WTC11 (cell line): ENCODE results near the gene PHF10. TPM values are rescaled to one million over a fixed set of nuclear protein-coding genes. Genes with fewer than 3 reads are reported as not detected.

Experiments used
- ATAC-seq: fragments of 200-7000 bp; cut with Tn5 transposase; 2 replicates; pipeline ENCODE4 v1.10.0; 2021; ENCODE audit warnings: mild to moderate bottlenecking, moderate library complexity
- CTCF ChIA-PET: fragments of 300-600 bp; sonication (Branson Sonifier 250); formaldehyde crosslinking; loops from one replicate; lab custom pipeline; 2021; ENCODE audit warnings: antibody characterized with exemption; lab: Charles Lee
- POLR2A ChIA-PET: fragments of 350-600 bp; sonication (Branson Sonifier 250); formaldehyde crosslinking; loops from one replicate; lab custom pipeline; 2021; ENCODE audit warnings: antibody characterized with exemption; lab: Charles Lee
- DNase-seq: peaks from one replicate; pipeline ENCODE4 v3.0.0; 2021; ENCODE audit warnings: low spot score
- H3K27ac Mint-ChIP-seq: 2 replicates; pipeline ENCODE4 v1.8.0; 2021; ENCODE audit warnings: mixed read lengths
- H3K27me3 Mint-ChIP-seq: 2 replicates; pipeline ENCODE4 v1.8.0; 2021; ENCODE audit warnings: low read depth, mild to moderate bottlenecking, moderate library complexity, mixed read lengths
- H3K36me3 Mint-ChIP-seq: 2 replicates; pipeline ENCODE4 v1.8.0; 2021; ENCODE audit warnings: mixed read lengths
- H3K4me1 Mint-ChIP-seq: 2 replicates; pipeline ENCODE4 v1.8.0; 2022; ENCODE audit warnings: mixed read lengths
- H3K4me3 Mint-ChIP-seq: 2 replicates; pipeline ENCODE4 v1.8.0; 2021; ENCODE audit warnings: mild to moderate bottlenecking, moderate library complexity, mixed read lengths
- H3K9me3 Mint-ChIP-seq: 2 replicates; pipeline ENCODE4 v1.8.0; 2021; ENCODE audit warnings: mixed read lengths
- AR ChIP-seq: fragments of 250-450 bp; sonication (Bioruptor Pico); IDR thresholded peaks from 2 replicates; pipeline ENCODE4 v1.9.0; 2021; ENCODE audit warnings: mild to moderate bottlenecking
- CREM ChIP-seq: sonication (generic); formaldehyde crosslinking; IDR thresholded peaks from 2 replicates; pipeline ENCODE4 v1.8.1; 2022; ENCODE audit warnings: mild to moderate bottlenecking, missing genetic modification reagents, moderate library complexity
- ESRRA ChIP-seq: sonication (generic); formaldehyde crosslinking; IDR thresholded peaks from 2 replicates; pipeline ENCODE4 v1.8.1; 2022; ENCODE audit warnings: mild to moderate bottlenecking, missing genetic modification reagents, borderline replicate concordance
- ETV6 ChIP-seq: sonication (generic); formaldehyde crosslinking; IDR thresholded peaks from 2 replicates; pipeline ENCODE4 v1.8.1; 2022; ENCODE audit warnings: mild to moderate bottlenecking, missing genetic modification reagents
- GABPB1 ChIP-seq: sonication (generic); formaldehyde crosslinking; IDR thresholded peaks from 2 replicates; pipeline ENCODE4 v1.8.1; 2023; ENCODE audit warnings: mild to moderate bottlenecking, missing genetic modification reagents
- HMGA2 ChIP-seq: fragments of 250-450 bp; sonication (Bioruptor Pico); IDR thresholded peaks from 2 replicates; pipeline ENCODE4 v1.4.0; 2021; ENCODE audit warnings: mild to moderate bottlenecking, moderate library complexity
- IRF2 ChIP-seq: sonication (generic); formaldehyde crosslinking; IDR thresholded peaks from 2 replicates; pipeline ENCODE4 v1.8.0; 2022; ENCODE audit warnings: low read depth, missing genetic modification reagents, borderline replicate concordance
- KAT7 ChIP-seq: sonication (generic); formaldehyde crosslinking; IDR thresholded peaks from 2 replicates; pipeline ENCODE4 v1.8.1; 2023; ENCODE audit warnings: missing genetic modification reagents, mild to moderate bottlenecking, borderline replicate concordance
- MXD4 ChIP-seq: fragments of 250-450 bp; sonication (Bioruptor Pico); IDR thresholded peaks from 2 replicates; pipeline ENCODE4 v1.8.0; 2021; ENCODE audit warnings: mild to moderate bottlenecking, moderate library complexity, borderline replicate concordance
- NFATC4 ChIP-seq: fragments of 250-450 bp; sonication (Bioruptor Pico); IDR thresholded peaks from 2 replicates; pipeline ENCODE4 v1.9.0; 2021; ENCODE audit warnings: mild to moderate bottlenecking
- NFYB ChIP-seq: sonication (generic); formaldehyde crosslinking; conservative IDR thresholded peaks from 2 replicates; pipeline ENCODE4 v1.8.0; 2022; ENCODE audit warnings: low read depth, missing genetic modification reagents
- NR2C2 ChIP-seq: sonication (generic); formaldehyde crosslinking; IDR thresholded peaks from 2 replicates; pipeline ENCODE4 v1.8.0; 2022; ENCODE audit warnings: mild to moderate bottlenecking, missing genetic modification reagents
- OVOL2 ChIP-seq: fragments of 250-450 bp; sonication (Bioruptor Pico); IDR thresholded peaks from 2 replicates; pipeline ENCODE4 v1.9.0; 2021; ENCODE audit warnings: mild to moderate bottlenecking, borderline replicate concordance
- TEAD1 ChIP-seq: sonication (generic); formaldehyde crosslinking; IDR thresholded peaks from 2 replicates; pipeline ENCODE4 v1.8.0; 2022; ENCODE audit warnings: mild to moderate bottlenecking, missing genetic modification reagents
- TEAD4 ChIP-seq: sonication (generic); formaldehyde crosslinking; IDR thresholded peaks from 2 replicates; pipeline ENCODE4 v1.8.0; 2022; ENCODE audit warnings: mild to moderate bottlenecking, missing genetic modification reagents
- ZNF317 ChIP-seq: sonication (generic); formaldehyde crosslinking; IDR thresholded peaks from 2 replicates; pipeline ENCODE4 v1.8.1; 2023; ENCODE audit warnings: low read depth, mild to moderate bottlenecking, moderate library complexity, missing genetic modification reagents, borderline replicate concordance
- ZNF396 ChIP-seq: fragments of 250-450 bp; sonication (Bioruptor Pico); IDR thresholded peaks from 2 replicates; pipeline ENCODE4 v1.8.0; 2021; ENCODE audit warnings: mild to moderate bottlenecking, moderate library complexity, borderline replicate concordance
- ZNF423 ChIP-seq: fragments of 250-450 bp; sonication (Bioruptor Pico); IDR thresholded peaks from 2 replicates; pipeline ENCODE4 v2.1.2; 2022; ENCODE audit warnings: mild to moderate bottlenecking, moderate library complexity
- total RNA-seq: library from RNA; stranded (reverse); gene quantifications from 3 replicates; pipeline ENCODE4 v1.2.3, GENCODE V29; 2021
- TF ChIP-seq, protein P1 (sequence below): sonication (generic); formaldehyde crosslinking; IDR thresholded peaks from 2 replicates; pipeline ENCODE4 v1.8.1; 2023; ENCODE audit warnings: mild to moderate bottlenecking, missing genetic modification reagents
- TF ChIP-seq, protein P2 (sequence below): sonication (generic); formaldehyde crosslinking; IDR thresholded peaks from 2 replicates; pipeline ENCODE4 v1.8.0; 2023; ENCODE audit warnings: mild to moderate bottlenecking, missing genetic modification reagents
- TF ChIP-seq, protein P3 (sequence below): fragments of 250-450 bp; sonication (Bioruptor Pico); IDR thresholded peaks from 2 replicates; pipeline ENCODE4 v1.9.0; 2021; ENCODE audit warnings: mild to moderate bottlenecking
- TF ChIP-seq, protein P4 (sequence below): sonication (generic); formaldehyde crosslinking; IDR thresholded peaks from 2 replicates; pipeline ENCODE4 v1.8.1; 2023; ENCODE audit warnings: mild to moderate bottlenecking, missing genetic modification reagents, moderate library complexity

PHF10 gene
- total RNA-seq, 1 experiment from 2014 or later, result 39.3 TPM

DNA sequence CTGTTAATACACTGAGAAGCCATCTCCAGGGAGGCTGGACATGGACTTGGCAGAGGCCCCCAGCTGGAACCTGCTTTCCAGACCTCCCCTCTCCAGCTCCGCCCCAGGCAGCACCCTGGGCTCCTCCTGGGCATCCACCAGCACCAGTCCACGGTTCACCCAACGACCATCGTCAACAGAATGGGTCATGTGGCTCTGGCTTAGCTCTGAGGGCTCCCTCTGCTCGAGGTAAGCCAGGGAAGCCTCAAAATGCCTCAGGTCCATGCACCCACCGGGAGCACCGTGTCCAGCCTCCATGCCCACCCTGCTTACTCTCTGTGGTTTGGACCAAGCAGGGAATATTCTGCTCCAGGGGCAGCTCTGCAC is 62.9 kb downstream of the PHF10 start (continued):
- TF ChIP-seq, protein P1, sequence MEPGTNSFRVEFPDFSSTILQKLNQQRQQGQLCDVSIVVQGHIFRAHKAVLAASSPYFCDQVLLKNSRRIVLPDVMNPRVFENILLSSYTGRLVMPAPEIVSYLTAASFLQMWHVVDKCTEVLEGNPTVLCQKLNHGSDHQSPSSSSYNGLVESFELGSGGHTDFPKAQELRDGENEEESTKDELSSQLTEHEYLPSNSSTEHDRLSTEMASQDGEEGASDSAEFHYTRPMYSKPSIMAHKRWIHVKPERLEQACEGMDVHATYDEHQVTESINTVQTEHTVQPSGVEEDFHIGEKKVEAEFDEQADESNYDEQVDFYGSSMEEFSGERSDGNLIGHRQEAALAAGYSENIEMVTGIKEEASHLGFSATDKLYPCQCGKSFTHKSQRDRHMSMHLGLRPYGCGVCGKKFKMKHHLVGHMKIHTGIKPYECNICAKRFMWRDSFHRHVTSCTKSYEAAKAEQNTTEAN (CRISPR knock-in tag), result no peak
- TF ChIP-seq OVOL2 (CRISPR knock-in tag), result no peak
- TF ChIP-seq ZNF423 (CRISPR knock-in tag), result no peak

DNA sequence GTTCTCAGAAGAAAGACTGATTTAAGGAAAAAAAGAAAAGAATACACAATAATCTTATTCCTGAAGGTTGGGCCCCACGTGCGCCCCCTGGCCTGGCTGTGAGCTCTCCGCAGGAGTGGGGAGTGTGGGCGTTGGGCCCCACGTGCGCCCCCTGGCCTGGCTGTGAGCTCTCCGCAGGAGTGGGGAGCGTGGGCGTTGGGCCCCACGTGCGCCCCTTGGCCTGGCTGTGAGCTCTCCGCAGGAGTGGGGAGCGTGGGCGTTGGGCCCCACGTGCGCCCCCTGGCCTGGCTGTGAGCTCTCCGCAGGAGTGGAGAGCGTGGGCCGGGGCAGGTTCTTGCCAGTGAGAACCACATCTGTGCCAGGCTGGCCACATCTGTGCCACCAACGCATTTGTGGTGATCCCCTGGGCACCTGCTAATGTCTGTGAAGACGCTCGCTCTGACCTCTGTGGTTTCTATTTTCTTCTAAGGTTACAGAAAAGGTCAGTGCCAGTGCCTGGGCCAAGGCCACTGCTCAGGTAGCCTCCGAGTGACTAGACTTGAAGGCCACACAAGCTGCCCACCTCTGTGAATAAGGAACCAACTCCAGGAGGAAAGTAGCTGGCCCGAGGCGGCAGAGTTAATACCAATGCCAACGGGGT is 63.4 kb downstream of the PHF10 start:
- ATAC-seq (no peak), DNase-seq (no peak)
- ChIA-PET POLR2A (no interaction called here), CTCF (no interaction called here)
- no peak overlapping the region for H3K4me3 Mint-ChIP-seq
- TF ChIP-seq KAT7, result no peak
- TF ChIP-seq ETV6 (CRISPR knock-in tag), result no peak
- no peak for TF ChIP-seq AR (CRISPR knock-in tag)
- TF ChIP-seq, protein P2, sequence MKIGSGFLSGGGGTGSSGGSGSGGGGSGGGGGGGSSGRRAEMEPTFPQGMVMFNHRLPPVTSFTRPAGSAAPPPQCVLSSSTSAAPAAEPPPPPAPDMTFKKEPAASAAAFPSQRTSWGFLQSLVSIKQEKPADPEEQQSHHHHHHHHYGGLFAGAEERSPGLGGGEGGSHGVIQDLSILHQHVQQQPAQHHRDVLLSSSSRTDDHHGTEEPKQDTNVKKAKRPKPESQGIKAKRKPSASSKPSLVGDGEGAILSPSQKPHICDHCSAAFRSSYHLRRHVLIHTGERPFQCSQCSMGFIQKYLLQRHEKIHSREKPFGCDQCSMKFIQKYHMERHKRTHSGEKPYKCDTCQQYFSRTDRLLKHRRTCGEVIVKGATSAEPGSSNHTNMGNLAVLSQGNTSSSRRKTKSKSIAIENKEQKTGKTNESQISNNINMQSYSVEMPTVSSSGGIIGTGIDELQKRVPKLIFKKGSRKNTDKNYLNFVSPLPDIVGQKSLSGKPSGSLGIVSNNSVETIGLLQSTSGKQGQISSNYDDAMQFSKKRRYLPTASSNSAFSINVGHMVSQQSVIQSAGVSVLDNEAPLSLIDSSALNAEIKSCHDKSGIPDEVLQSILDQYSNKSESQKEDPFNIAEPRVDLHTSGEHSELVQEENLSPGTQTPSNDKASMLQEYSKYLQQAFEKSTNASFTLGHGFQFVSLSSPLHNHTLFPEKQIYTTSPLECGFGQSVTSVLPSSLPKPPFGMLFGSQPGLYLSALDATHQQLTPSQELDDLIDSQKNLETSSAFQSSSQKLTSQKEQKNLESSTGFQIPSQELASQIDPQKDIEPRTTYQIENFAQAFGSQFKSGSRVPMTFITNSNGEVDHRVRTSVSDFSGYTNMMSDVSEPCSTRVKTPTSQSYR (CRISPR knock-in tag), result no peak
- TF ChIP-seq TEAD1 (CRISPR knock-in tag), result no peak
- no peak for TF ChIP-seq GABPB1
- TF ChIP-seq, protein P3, sequence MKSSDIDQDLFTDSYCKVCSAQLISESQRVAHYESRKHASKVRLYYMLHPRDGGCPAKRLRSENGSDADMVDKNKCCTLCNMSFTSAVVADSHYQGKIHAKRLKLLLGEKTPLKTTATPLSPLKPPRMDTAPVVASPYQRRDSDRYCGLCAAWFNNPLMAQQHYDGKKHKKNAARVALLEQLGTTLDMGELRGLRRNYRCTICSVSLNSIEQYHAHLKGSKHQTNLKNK (CRISPR knock-in tag), result no peak
- no peak for TF ChIP-seq HMGA2 (CRISPR knock-in tag)
- peaks cover 5% of the 10 kb centered on the region; the same call in 1 of the 2 replicates for H3K4me1 Mint-ChIP-seq
- H3K27me3 Mint-ChIP-seq, result no peaks in the 10 kb centered on the region
- H3K27ac Mint-ChIP-seq, result no peak overlapping the region
- peaks cover 69% of the 10 kb centered on the region for H3K36me3 Mint-ChIP-seq
- no peaks in the 10 kb centered on the region for H3K9me3 Mint-ChIP-seq

DNA sequence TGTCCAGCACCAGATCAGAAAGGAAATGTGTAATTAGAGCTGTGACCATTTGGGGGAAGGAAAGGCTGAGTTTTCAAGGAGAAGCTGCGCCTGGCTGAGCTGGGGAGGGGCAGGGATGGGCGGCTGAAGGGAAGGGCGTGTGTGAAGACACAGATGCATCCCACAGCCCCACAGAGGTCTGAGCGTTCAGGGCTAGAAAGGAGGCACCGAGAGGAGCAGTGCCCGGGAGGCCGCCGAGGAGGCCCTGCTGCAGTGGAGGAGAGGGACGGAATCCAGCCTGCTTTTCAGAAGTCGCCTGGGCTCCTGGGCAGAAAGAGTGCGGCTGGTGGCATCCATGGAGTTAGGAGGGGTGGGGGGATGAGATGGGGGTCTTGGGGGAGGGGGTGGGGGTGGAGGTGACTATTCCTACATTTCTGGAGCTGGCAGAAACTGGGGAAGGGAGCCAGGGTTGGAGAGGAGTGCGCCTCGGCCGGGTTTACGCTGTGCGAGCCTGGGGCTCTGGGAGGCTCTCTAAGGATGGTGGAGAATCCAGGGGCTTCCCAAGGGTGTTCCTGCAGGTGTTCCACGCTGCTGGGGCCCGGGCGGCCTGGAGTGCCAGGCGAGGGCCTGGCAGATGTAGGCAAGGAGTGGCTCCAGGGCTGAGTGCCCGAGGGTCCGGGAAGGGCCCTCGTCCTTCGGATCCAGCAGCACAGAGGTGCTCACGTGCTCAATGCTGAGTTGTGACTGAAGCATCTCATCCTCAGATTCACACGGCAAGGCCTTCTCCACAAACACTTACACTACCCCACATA is 64.3 kb downstream of the PHF10 start:
- CTCF ChIA-PET, result no interaction called here
- H3K36me3 Mint-ChIP-seq, result peaks cover 68% of the 10 kb centered on the region
- TF ChIP-seq NR2C2 (CRISPR knock-in tag), result no peak
- TF ChIP-seq, protein P4, sequence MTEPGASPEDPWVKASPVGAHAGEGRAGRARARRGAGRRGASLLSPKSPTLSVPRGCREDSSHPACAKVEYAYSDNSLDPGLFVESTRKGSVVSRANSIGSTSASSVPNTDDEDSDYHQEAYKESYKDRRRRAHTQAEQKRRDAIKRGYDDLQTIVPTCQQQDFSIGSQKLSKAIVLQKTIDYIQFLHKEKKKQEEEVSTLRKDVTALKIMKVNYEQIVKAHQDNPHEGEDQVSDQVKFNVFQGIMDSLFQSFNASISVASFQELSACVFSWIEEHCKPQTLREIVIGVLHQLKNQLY (CRISPR knock-in tag), result no peak
- no peak for TF ChIP-seq CREM (CRISPR knock-in tag)
- no peak for TF ChIP-seq HMGA2 (CRISPR knock-in tag)
- TF ChIP-seq MXD4, result no peak
- TF ChIP-seq NFATC4, result no peak
- no peak for TF ChIP-seq ZNF396 (CRISPR knock-in tag)
- no peak for TF ChIP-seq OVOL2 (CRISPR knock-in tag)
- TF ChIP-seq NFYB (CRISPR knock-in tag), result no peak
- no peak for TF ChIP-seq ESRRA (CRISPR knock-in tag)
- no peak for TF ChIP-seq ZNF317 (CRISPR knock-in tag)
- no peak for TF ChIP-seq IRF2 (CRISPR knock-in tag)
- TF ChIP-seq TEAD4 (CRISPR knock-in tag), result no peak

More for the DNA sequence above, 64.3 kb downstream of the PHF10 start:
- DNase-seq, result no peak
- H3K9me3 Mint-ChIP-seq, result peaks cover 3% of the 10 kb centered on the region; the same call in 1 of the 2 replicates
- ATAC-seq, result no peak
- H3K4me3 Mint-ChIP-seq, result no peak overlapping the region
- POLR2A ChIA-PET, result no interaction called here
- peaks cover 9% of the 10 kb centered on the region for H3K4me1 Mint-ChIP-seq
- no peaks in the 10 kb centered on the region for H3K27me3 Mint-ChIP-seq
- peak overlapping the region; percentile 85 for H3K27ac Mint-ChIP-seq
